ENCODE measurements around the gene CEPT1. TPM values are rescaled to one million over a fixed set of nuclear protein-coding genes. Genes with fewer than 3 reads are reported as not detected.
A peak's percentile ranks its signal among the peaks of the same experiment; 100 is the strongest.

Gene CEPT1
- total and polyA plus RNA-seq, 2 of the 13 experiments (the other 11 are each of a cell fraction or from before 2014, with no cell fraction given): 35.7 to 48.2 TPM

GRCh38 chr1:111222308-111223125, 82.5 kb downstream of the CEPT1 start (continued):
- TF ChIP-seq, protein P1, sequence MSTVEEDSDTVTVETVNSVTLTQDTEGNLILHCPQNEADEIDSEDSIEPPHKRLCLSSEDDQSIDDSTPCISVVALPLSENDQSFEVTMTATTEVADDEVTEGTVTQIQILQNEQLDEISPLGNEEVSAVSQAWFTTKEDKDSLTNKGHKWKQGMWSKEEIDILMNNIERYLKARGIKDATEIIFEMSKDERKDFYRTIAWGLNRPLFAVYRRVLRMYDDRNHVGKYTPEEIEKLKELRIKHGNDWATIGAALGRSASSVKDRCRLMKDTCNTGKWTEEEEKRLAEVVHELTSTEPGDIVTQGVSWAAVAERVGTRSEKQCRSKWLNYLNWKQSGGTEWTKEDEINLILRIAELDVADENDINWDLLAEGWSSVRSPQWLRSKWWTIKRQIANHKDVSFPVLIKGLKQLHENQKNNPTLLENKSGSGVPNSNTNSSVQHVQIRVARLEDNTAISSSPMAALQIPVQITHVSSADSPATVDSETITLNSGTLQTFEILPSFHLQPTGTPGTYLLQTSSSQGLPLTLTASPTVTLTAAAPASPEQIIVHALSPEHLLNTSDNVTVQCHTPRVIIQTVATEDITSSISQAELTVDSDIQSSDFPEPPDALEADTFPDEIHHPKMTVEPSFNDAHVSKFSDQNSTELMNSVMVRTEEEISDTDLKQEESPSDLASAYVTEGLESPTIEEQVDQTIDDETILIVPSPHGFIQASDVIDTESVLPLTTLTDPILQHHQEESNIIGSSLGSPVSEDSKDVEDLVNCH (CRISPR knock-in tag; IDR thresholded peaks at IDR 0.05): no peak
- TF ChIP-seq MYNN (CRISPR knock-in tag; IDR thresholded peaks at IDR 0.05; ENCODE audit: low read depth) (0 out of 2 replicates have a peak, but pooled peaks have one; percentile 52), ZNF678 (CRISPR knock-in tag; IDR thresholded peaks at IDR 0.05) (no peak), POGZ (CRISPR knock-in tag; IDR thresholded peaks at IDR 0.05) (no peak), ZNF724P (CRISPR knock-in tag; IDR thresholded peaks at IDR 0.05; ENCODE audit: borderline replicate concordance) (no peak), ZNF275 (CRISPR knock-in tag; IDR thresholded peaks at IDR 0.05; ENCODE audit: borderline replicate concordance) (no peak), PATZ1 (CRISPR knock-in tag; IDR thresholded peaks at IDR 0.05) (no peak), ZNF546 (CRISPR knock-in tag; conservative IDR thresholded peaks at IDR 0.05) (no peak), RAD21 (CRISPR knock-in tag; IDR thresholded peaks at IDR 0.05) (peak; percentile 97), SAP130 (CRISPR knock-in tag; IDR thresholded peaks at IDR 0.05; ENCODE audit: low read depth) (no peak), ZNF598 (CRISPR knock-in tag; IDR thresholded peaks at IDR 0.05; ENCODE audit: borderline replicate concordance) (no peak), SYNCRIP (IDR thresholded peaks at IDR 0.05; ENCODE audit: insufficient read depth, low read depth, low read length) (no peak)
- TF ChIP-seq, protein P2, sequence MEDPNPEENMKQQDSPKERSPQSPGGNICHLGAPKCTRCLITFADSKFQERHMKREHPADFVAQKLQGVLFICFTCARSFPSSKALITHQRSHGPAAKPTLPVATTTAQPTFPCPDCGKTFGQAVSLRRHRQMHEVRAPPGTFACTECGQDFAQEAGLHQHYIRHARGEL (CRISPR knock-in tag; IDR thresholded peaks at IDR 0.05): no peak
- TF ChIP-seq, protein P3, sequence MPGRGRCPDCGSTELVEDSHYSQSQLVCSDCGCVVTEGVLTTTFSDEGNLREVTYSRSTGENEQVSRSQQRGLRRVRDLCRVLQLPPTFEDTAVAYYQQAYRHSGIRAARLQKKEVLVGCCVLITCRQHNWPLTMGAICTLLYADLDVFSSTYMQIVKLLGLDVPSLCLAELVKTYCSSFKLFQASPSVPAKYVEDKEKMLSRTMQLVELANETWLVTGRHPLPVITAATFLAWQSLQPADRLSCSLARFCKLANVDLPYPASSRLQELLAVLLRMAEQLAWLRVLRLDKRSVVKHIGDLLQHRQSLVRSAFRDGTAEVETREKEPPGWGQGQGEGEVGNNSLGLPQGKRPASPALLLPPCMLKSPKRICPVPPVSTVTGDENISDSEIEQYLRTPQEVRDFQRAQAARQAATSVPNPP (CRISPR knock-in tag; IDR thresholded peaks at IDR 0.05): no peak
- TF ChIP-seq, protein P4, sequence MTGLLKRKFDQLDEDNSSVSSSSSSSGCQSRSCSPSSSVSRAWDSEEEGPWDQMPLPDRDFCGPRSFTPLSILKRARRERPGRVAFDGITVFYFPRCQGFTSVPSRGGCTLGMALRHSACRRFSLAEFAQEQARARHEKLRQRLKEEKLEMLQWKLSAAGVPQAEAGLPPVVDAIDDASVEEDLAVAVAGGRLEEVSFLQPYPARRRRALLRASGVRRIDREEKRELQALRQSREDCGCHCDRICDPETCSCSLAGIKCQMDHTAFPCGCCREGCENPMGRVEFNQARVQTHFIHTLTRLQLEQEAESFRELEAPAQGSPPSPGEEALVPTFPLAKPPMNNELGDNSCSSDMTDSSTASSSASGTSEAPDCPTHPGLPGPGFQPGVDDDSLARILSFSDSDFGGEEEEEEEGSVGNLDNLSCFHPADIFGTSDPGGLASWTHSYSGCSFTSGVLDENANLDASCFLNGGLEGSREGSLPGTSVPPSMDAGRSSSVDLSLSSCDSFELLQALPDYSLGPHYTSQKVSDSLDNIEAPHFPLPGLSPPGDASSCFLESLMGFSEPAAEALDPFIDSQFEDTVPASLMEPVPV (CRISPR knock-in tag; IDR thresholded peaks at IDR 0.05): no peak
- TF ChIP-seq, protein P5, sequence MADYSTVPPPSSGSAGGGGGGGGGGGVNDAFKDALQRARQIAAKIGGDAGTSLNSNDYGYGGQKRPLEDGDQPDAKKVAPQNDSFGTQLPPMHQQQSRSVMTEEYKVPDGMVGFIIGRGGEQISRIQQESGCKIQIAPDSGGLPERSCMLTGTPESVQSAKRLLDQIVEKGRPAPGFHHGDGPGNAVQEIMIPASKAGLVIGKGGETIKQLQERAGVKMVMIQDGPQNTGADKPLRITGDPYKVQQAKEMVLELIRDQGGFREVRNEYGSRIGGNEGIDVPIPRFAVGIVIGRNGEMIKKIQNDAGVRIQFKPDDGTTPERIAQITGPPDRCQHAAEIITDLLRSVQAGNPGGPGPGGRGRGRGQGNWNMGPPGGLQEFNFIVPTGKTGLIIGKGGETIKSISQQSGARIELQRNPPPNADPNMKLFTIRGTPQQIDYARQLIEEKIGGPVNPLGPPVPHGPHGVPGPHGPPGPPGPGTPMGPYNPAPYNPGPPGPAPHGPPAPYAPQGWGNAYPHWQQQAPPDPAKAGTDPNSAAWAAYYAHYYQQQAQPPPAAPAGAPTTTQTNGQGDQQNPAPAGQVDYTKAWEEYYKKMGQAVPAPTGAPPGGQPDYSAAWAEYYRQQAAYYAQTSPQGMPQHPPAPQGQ (CRISPR knock-in tag; IDR thresholded peaks at IDR 0.05; ENCODE audit: borderline replicate concordance): no peak

All from HepG2 (cell line).